MCF 10A (cell line): ENCODE measurements around the gene LINGO3. TPM values are rescaled to one million over a fixed set of nuclear protein-coding genes. Genes with fewer than 3 reads are reported as not detected.

Experiments
- BruUV-seq: library from RNA; stranded (reverse); fragments of 400-500 nt; replicated peaks from 2 replicates; lab custom pipeline; 2021; lab: Mats Ljungman, UMichigan
- CTCF ChIA-PET: fragments of 300-600 bp; sonication (Branson Sonifier 250); formaldehyde crosslinking; extraction: SDS; loops from one replicate; lab custom pipeline; 2021; ENCODE audit warnings: antibody characterized with exemption, inconsistent platforms; lab: Yijun Ruan, JAX
- POLR2A ChIA-PET: fragments of 300-600, 350-650 bp; sonication (Branson Sonifier 250); formaldehyde crosslinking; extraction: SDS; loops from one replicate; lab custom pipeline; 2020; ENCODE audit warnings: antibody characterized with exemption, inconsistent platforms; lab: Yijun Ruan, JAX
- DNase-seq: peaks from one replicate; pipeline ENCODE4 v3.0.0-alpha.2; 2018; ENCODE audit not compliant: unreplicated experiment
- H3K27ac Mint-ChIP-seq: one replicate; pipeline ENCODE4 v1.8.0; 2022; ENCODE audit warnings: mild to moderate bottlenecking, low read depth, mixed read lengths; ENCODE audit not compliant: unreplicated experiment
- H3K27me3 Mint-ChIP-seq: one replicate; pipeline ENCODE4 v1.8.0; 2022; ENCODE audit warnings: mixed read lengths; ENCODE audit not compliant: insufficient read depth, unreplicated experiment
- H3K36me3 Mint-ChIP-seq: one replicate; pipeline ENCODE4 v1.8.0; 2022; ENCODE audit warnings: mild to moderate bottlenecking, moderate library complexity, mixed read lengths; ENCODE audit not compliant: insufficient read depth, unreplicated experiment
- H3K4me1 Mint-ChIP-seq: one replicate; pipeline ENCODE4 v1.8.0; 2022; ENCODE audit warnings: mixed read lengths; ENCODE audit not compliant: insufficient read depth, unreplicated experiment
- H3K4me3 Mint-ChIP-seq: one replicate; pipeline ENCODE4 v1.8.0; 2022; ENCODE audit warnings: mild to moderate bottlenecking, moderate library complexity, mixed read lengths; ENCODE audit not compliant: unreplicated experiment
- H3K9me3 Mint-ChIP-seq: one replicate; pipeline ENCODE4 v1.8.0; 2022; ENCODE audit warnings: mixed read lengths; ENCODE audit not compliant: unreplicated experiment
- CTCF ChIP-seq: fragments of 200-600 bp; IDR thresholded peaks from one replicate; pipeline ENCODE4 v1.8.0; 2022; ENCODE audit warnings: antibody characterized with exemption, mild to moderate bottlenecking; ENCODE audit not compliant: unreplicated experiment
- intact Hi-C: fragments of 100-400 bp; cut with micrococcal nuclease; formaldehyde crosslinking; loops from 2 replicates; pipeline ENCODE4 v1.14.1; 2022
- total RNA-seq: library from RNA; stranded (reverse); gene quantifications from 2 replicates; pipeline ENCODE4 v1.2.3, GENCODE V29; 2022

Gene LINGO3
- total RNA-seq, 1 experiment from 2014 or later: not detected

- Mint-ChIP-seq H3K4me1 (peaks cover 25% of the 10 kb centered on the region), H3K9me3 (no peaks in the 10 kb centered on the region), H3K27ac (peak overlapping the region; percentile 97), H3K27me3 (no peaks in the 10 kb centered on the region), H3K4me3 (peak overlapping the region; percentile 93), H3K36me3 (peaks cover 28% of the 10 kb centered on the region)
- intact Hi-C loops: no loop called here
- ChIA-PET CTCF (no interaction called here), POLR2A (interaction anchor here (0.8 kb wide), 1 partner anchor 97 kb away, joined by 3 read pairs; the partner anchor contains the start of gene TIMM13)
- no peak for DNase-seq
- BruUV-seq: no TSS peak
- TF ChIP-seq CTCF: no peak
Measured at GRCh38 chr19:2330632-2331284, 22.8 kb upstream of the LINGO3 start.

DNA sequence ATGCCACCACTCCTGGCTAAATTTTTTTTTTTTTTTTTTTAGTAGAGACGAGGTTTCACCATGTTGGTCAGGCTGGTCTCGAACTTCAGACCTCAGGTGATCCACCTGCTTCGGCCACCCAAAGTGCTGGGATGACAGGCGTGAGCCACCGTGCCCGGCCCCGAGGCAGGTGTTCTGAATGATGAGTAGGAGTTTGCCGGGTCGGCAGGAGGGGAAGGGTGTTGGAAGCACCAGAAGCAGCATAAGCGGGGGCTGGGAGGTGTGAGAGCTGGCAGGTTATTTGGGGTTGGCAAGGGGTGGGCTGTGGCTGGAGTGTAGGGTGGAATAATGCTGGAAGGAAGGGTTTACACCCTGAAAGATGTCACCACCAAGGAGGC, 22.3 kb upstream of the LINGO3 start:
- no peak for TF ChIP-seq CTCF
- Mint-ChIP-seq H3K9me3 (no peaks in the 10 kb centered on the region), H3K27ac (peak overlapping the region; percentile 97), H3K27me3 (no peaks in the 10 kb centered on the region), H3K36me3 (peaks cover 32% of the 10 kb centered on the region), H3K4me1 (peaks cover 27% of the 10 kb centered on the region), H3K4me3 (peak overlapping the region; percentile 93)
- POLR2A ChIA-PET: interaction anchor here (0.7 kb wide), 1 partner anchor 70 kb away, joined by 4 read pairs; no protein-coding TSS in a partner anchor
- DNase-seq: no peak
- CTCF ChIA-PET: interaction anchor here (0.6 to 1.0 kb wide), 2 partner anchors 62 to 134 kb away, joined by 3 read pairs; no protein-coding TSS in a partner anchor
- no TSS peak for BruUV-seq
- intact Hi-C loops: no loop called here

- DNase-seq: no peak
- BruUV-seq: no TSS peak
- Mint-ChIP-seq H3K4me1 (peaks cover 27% of the 10 kb centered on the region), H3K36me3 (peaks cover 37% of the 10 kb centered on the region), H3K9me3 (no peaks in the 10 kb centered on the region), H3K27me3 (no peaks in the 10 kb centered on the region), H3K27ac (peak overlapping the region; percentile 97), H3K4me3 (peak overlapping the region; percentile 93)
- ChIA-PET POLR2A (interaction anchor here (1.7 kb wide), 1 partner anchor 90 kb away, joined by 5 read pairs; no protein-coding TSS in a partner anchor), CTCF (interaction anchor here (1.0 kb wide), 1 partner anchor 63 kb away, joined by 3 read pairs; no protein-coding TSS in a partner anchor)
- intact Hi-C loops: loop anchor here (2.0 kb wide), 1 partner anchor 61 kb away; no protein-coding TSS in a partner anchor
- TF ChIP-seq CTCF: no peak
Measured at GRCh38 chr19:2329501-2329916, 21.6 kb upstream of the LINGO3 start.

GRCh38 chr19:2329149-2329478, 21.2 kb upstream of the LINGO3 start:
- Mint-ChIP-seq H3K27ac (peak overlapping the region; percentile 97), H3K9me3 (no peaks in the 10 kb centered on the region), H3K36me3 (peaks cover 41% of the 10 kb centered on the region), H3K4me1 (peaks cover 27% of the 10 kb centered on the region), H3K4me3 (peak overlapping the region; percentile 93), H3K27me3 (no peaks in the 10 kb centered on the region)
- no TSS peak for BruUV-seq
- DNase-seq: no peak
- TF ChIP-seq CTCF: no peak
- intact Hi-C loops: loop anchor here (2.0 kb wide), 1 partner anchor 62 kb away; no protein-coding TSS in a partner anchor
- ChIA-PET POLR2A (interaction anchor here (1.7 kb wide), 1 partner anchor 90 kb away, joined by 5 read pairs; no protein-coding TSS in a partner anchor), CTCF (no interaction called here)
